ENCODE measurements around the gene OTOP1.

- TF ChIP-seq, protein P1, sequence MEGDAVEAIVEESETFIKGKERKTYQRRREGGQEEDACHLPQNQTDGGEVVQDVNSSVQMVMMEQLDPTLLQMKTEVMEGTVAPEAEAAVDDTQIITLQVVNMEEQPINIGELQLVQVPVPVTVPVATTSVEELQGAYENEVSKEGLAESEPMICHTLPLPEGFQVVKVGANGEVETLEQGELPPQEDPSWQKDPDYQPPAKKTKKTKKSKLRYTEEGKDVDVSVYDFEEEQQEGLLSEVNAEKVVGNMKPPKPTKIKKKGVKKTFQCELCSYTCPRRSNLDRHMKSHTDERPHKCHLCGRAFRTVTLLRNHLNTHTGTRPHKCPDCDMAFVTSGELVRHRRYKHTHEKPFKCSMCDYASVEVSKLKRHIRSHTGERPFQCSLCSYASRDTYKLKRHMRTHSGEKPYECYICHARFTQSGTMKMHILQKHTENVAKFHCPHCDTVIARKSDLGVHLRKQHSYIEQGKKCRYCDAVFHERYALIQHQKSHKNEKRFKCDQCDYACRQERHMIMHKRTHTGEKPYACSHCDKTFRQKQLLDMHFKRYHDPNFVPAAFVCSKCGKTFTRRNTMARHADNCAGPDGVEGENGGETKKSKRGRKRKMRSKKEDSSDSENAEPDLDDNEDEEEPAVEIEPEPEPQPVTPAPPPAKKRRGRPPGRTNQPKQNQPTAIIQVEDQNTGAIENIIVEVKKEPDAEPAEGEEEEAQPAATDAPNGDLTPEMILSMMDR (IDR thresholded peaks at IDR 0.05; ENCODE audit: insufficient read depth, low read length, poor library complexity, severe bottlenecking) = no peak
- TF ChIP-seq EZH2phosphoT487 (conservative IDR thresholded peaks at IDR 0.05; ENCODE audit: low read length) = no peak
Observed at GRCh38 chr4:4259484-4260100, 32.9 kb upstream of the OTOP1 start.

Measured in SU-DHL-6 (cell line).